GM18951 (cell line): ENCODE data around the gene MTHFD1.
"Not testable (repeated sequence)": the region's sequence is repeated elsewhere in the genome, so short reads cannot be mapped to it uniquely, and the experiment has no call there.

Experiments used
- POLR2A ChIP-seq: IDR thresholded peaks from 4 replicates; pipeline ENCODE4 v1.6.1; 2011; ENCODE audit warnings: mild to moderate bottlenecking; ENCODE audit not compliant: insufficient read length, insufficient read depth; ENCODE audit errors: extremely low read depth
- in situ Hi-C: fragments of 300-500 bp; cut with MboI; formaldehyde crosslinking; loops from one replicate; pipeline ENCODE4 v1.12.0; 2022; ENCODE audit warnings: low sequenced_read_pairs, mixed read lengths, inconsistent platforms; ENCODE audit not compliant: unreplicated experiment

The MTHFD1 gene

GRCh38 chr14:64391986-64392385, 3.8 kb downstream of the MTHFD1 start:
- TF ChIP-seq POLR2A = no peak
- in situ Hi-C loops = no loop called here

- in situ Hi-C loops = not testable (repeated sequence)
These were observed 5.1 kb downstream of the MTHFD1 start for GRCh38 chr14:64393189-64393726.

- TF ChIP-seq POLR2A = no peak
- in situ Hi-C loops = no loop called here
These were observed 6.3 kb downstream of the MTHFD1 start for GRCh38 chr14:64394423-64394822.

GRCh38 chr14:64394977-64395633, 7.0 kb downstream of the MTHFD1 start:
- TF ChIP-seq POLR2A = no peak
- in situ Hi-C loops = no loop called here

GRCh38 chr14:64400829-64401459, 12.8 kb downstream of the MTHFD1 start:
- in situ Hi-C loops = no loop called here
- no peak for TF ChIP-seq POLR2A

- in situ Hi-C loops = no loop called here
- TF ChIP-seq POLR2A = no peak
These were observed 13.8 kb downstream of the MTHFD1 start for GRCh38 chr14:64401949-64402348.

GRCh38 chr14:64405295-64405694, 17.1 kb downstream of the MTHFD1 start:
- in situ Hi-C loops = no loop called here
- no peak for TF ChIP-seq POLR2A

GRCh38 chr14:64407329-64407728, 19.2 kb downstream of the MTHFD1 start:
- in situ Hi-C loops = no loop called here
- TF ChIP-seq POLR2A = no peak

GRCh38 chr14:64409126-64409920, 21.2 kb downstream of the MTHFD1 start:
- TF ChIP-seq POLR2A = no peak
- in situ Hi-C loops = no loop called here

GRCh38 chr14:64410084-64410774, 22.1 kb downstream of the MTHFD1 start:
- in situ Hi-C loops = no loop called here
- TF ChIP-seq POLR2A = no peak

GRCh38 chr14:64411001-64411400, 22.8 kb downstream of the MTHFD1 start:
- in situ Hi-C loops = no loop called here
- TF ChIP-seq POLR2A = no peak

GRCh38 chr14:64412237-64412636, 24.1 kb downstream of the MTHFD1 start:
- in situ Hi-C loops = no loop called here
- TF ChIP-seq POLR2A = no peak

GRCh38 chr14:64416348-64416932, 28.3 kb downstream of the MTHFD1 start:
- no peak for TF ChIP-seq POLR2A
- in situ Hi-C loops = no loop called here
